ENCODE measurements around the gene LHB.

Gene LHB

GRCh38 chr19:49010453-49010852 lies 6.4 kb downstream of the LHB start:
- no peak for DNase-seq (ENCODE audit: low read depth)

GRCh38 chr19:49009828-49010227 lies 7.1 kb downstream of the LHB start:
- DNase-seq (ENCODE audit: low read depth): no peak

GRCh38 chr19:49006905-49007304 lies 10.0 kb downstream of the LHB start:
- no peak for DNase-seq (ENCODE audit: low read depth)

DNA sequence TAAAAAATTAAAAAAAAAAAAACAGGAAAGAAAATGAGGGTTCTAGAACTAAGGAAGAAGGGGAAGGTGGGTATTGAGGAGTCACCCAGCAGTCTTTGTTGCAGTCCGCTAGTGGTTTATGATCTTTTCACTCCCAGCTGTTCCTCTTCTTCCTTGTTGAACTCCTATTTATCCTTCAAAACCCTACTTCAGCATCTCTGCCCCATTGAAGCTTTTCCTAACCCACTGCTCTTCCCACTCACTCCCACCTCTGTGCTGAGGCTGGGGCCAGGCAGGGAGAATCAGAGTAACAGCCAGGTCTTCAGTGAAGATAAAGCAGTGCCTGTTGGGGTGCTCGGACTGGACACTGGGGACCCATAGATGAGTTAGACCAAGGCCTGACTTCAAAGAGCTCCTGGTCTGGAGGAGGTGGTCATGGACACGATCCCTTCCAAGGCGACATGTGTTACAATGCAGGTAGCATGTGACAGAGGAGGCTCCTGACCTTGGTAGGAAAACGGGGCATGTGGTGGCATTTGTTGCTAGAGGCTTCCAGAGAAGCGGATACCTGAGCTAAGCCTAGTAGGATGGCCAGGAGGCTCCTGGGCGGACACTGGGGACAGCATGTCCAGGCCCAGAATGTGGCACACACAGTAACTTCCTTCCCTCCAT lies 11.8 kb downstream of the LHB start:
- DNase-seq (ENCODE audit: low read depth): no peak

DNA sequence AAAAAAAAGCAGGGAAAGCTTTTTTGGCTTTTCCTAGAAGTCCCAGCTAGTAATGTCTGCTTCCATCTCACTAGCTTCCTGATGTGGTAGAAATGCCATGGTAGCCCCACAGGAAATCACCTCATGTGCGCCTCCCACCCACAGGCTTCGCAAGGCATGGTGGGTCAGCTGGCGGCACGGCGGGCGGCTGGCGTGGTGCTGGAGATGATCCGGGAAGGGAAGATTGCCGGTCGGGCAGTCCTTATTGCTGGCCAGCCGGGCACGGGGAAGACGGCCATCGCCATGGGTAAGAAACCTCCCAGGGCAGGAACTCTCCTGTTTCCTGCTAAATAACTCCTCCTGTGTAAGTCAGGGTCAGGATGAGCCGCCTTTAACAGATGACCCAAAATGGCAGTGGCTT lies 12.8 kb downstream of the LHB start:
- DNase-seq (ENCODE audit: low read depth): no peak

GRCh38 chr19:48999481-49000325 lies 17.2 kb downstream of the LHB start:
- DNase-seq (ENCODE audit: low read depth): peak; percentile 55

DNA sequence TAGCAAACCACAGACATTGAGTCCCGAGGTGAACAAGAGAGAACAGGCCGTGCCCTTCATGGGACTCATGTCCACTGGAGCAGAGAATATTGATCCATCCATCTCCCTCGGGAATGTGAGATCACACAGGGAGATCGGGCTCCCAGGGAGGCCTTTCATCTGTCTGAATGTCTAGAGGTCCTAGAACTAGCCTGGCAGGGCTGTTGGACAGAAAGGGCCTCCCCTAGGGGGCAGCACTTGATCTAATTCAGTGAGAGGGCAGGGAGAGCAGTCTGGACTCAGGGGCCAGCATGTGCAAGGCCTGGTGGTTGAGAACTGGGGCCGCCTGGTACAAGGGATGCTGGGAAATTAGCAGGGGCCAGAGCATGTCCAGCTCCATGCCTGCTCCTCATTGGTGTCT lies 18.9 kb downstream of the LHB start:
- peak; percentile 36 for DNase-seq (ENCODE audit: low read depth)

DNA sequence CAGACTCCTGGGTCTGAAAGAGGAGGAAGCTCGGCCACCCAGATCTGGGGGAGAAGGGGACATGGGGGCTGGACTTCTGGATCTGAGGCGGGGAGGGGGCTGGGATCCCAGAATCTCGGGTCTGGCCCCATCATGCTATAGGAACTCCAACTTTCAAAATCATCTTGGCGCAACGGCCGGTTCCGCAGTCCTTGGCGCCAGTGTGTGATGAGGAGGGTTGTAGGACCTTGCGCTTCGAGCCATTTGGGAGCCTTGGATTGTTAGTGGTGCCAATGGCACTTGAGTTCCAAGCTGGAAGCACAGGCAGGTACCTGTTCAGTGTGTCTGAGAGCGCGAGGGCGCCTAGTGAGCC lies 22.9 kb downstream of the LHB start:
- DNase-seq (ENCODE audit: low read depth): no peak

- DNase-seq (ENCODE audit: low read depth): peak; percentile 99
Measured at GRCh38 chr19:48993175-48994034, 23.5 kb downstream of the LHB start, which contains the start of the genes GYS1 and RUVBL2. Gene GYS1 (minus strand): TSS chr19:48993309. CDS start chr19:48993112, 197 bp downstream. Gene RUVBL2 (plus strand): TSS chr19:48993887. CDS start chr19:48993912, 25 bp downstream.

DNA sequence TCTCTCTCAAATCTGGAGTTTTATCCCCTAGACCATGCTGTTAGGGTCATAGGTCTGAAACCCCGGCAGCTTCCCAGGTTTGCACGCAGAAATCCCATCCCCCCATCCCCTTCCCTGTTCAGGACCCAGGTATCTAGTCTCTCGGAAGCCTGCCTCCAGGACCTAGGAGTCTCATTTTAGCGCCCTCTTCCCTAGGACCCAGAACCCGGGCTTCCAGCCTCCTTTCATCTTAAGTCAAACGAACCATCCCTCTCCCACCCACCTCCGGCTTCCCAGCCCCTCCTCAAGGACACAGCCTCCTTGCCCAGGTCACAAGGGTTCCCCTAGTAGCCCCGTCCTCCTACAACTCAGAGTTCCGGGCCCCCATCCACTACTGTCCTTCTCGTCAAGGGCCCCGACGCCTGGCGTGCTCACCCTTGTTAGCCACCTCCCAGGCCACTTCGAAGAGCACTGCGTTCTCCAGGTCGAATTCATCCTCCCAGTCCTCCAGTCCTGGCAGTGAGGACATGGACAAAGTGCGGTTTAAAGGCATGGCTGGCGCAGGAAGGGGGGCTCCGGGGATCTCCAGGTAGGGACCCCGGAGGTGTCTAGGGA lies 24.2 kb downstream of the LHB start:
- DNase-seq (ENCODE audit: low read depth): peak; percentile 10

GRCh38 chr19:48991873-48992580 lies 24.9 kb downstream of the LHB start:
- no peak for DNase-seq (ENCODE audit: low read depth)

DNA sequence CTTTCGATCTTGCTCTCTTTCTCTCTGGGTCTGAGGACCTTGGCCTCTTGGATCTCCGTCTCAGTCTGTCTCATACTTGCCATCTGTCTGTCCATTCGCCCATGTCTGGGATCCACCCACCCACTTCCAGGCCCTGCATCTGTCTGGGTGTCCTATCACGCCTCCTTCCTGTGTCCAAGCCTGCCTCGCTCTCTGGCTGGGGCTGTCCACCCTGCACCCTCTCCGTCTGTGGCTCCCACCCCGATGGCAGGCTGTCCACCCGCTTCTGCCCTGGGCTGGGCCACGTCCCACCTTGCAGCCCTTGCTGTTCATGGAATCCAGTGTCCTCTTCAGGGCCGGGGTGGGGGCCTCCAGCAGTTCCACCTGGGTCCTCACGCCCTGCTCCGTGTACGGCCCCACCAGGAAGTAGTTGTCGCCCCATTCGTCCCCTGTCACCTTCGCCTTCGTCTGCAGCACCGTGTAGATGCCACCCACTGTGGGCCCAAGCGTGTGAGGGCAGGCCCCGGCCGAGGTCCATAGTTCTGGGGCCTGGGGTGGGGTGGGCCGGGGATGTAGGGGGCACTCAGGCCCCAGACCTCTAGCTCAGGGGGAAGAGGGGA lies 25.8 kb downstream of the LHB start:
- no peak for DNase-seq (ENCODE audit: low read depth)

- DNase-seq (ENCODE audit: low read depth): no peak
Measured at GRCh38 chr19:48990400-48990799, 26.5 kb downstream of the LHB start.

DNA sequence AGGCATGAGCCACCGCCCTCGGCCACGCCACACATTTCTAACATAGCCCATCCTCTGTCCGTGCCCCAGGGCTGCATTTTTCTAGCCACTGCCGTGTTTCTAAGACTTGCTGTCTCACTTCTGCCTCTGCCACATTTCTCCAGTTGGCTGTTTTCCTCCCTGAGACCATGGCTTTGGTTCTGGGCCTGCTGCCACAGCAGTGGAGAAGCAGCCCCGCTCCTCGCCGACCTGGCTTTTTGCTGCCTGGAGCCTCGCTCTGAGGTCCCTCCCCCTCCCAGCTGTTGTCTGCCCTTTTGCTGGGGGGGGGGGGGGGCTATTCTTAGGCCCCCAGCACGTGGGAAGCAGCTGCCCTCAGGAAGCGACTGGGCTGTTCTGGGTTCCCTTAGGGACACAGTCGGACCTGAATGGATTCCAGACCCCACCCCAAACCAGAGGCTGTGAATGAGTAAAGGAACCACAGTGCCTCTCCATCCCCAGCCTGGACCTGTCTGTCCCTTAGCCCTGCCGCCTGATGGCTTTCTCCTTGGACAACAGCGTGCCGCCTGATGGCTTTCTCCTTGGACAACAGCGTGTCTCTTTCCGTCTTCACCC lies 27.1 kb downstream of the LHB start:
- no peak for DNase-seq (ENCODE audit: low read depth)

DNA sequence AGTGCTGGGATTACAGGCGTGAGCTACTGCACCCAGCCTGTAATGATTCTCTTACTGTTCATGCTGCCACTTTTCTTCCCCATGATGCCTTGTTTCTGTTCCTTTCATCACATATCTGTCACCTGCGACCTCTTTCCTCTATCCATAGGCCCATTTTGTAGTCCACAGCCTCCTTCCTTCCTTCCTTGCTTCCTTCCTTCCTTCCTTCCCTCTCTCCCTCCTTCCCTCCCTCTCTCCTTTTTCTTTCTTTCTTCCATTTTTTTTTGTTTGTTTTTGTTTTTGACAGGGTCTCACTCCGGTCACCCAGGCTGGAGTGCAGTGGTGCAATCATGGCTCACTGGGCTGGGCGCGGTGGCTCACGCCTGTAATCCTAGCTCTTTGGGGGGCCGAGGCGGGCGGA lies 28.0 kb downstream of the LHB start:
- no peak for DNase-seq (ENCODE audit: low read depth)

- no peak for DNase-seq (ENCODE audit: low read depth)
Measured at GRCh38 chr19:48988286-48988685, 28.6 kb downstream of the LHB start.

GRCh38 chr19:48987323-48987722 lies 29.6 kb downstream of the LHB start:
- no peak for DNase-seq (ENCODE audit: low read depth)

- no peak for DNase-seq (ENCODE audit: low read depth)
Measured at GRCh38 chr19:48986211-48986610, 30.7 kb downstream of the LHB start.

DNA sequence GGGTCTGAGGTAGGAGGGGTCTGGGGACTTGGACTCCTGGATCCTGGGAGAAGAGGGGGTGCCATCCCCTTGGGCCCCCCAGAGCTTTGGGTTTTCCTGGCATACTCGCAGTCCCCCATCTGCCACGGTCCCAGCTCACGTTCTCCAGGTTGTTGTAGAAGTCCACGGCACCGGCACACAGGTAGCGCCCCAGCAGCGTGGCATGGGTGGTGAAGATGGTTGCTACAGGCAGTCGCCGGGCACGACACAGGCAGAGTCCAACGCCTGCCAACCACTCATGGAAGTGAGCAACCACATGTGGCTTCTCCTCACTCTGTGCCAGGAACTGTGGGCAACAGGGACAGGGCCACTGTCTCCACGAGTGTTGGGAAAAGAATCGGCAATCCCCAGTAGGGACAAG lies 31.2 kb downstream of the LHB start:
- no peak for DNase-seq (ENCODE audit: low read depth)

DNA sequence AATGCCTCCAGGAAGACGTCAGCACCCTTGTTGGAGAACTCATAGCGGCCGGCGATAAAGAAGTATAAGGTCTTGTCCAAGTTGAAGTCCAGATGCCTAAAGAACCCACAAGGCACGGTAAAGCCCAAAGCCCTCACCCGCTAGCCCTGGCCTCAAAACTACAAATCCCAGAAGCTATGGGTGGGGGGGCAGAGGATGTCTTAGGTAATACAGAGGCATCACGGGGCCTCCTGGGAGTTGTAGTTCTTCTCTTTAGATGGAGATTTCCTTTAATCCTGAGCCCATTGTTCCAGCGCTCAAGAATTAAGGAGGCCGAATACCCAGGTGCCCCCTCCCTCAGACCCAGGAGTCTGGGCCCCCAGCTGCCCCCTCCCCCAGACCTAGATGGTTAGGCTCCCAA lies 34.6 kb downstream of the LHB start:
- DNase-seq (ENCODE audit: low read depth): no peak

- DNase-seq (ENCODE audit: low read depth): no peak
Measured at GRCh38 chr19:48977061-48977460, 39.8 kb downstream of the LHB start.

Data from activated T-cell treated with anti-CD3 and anti-CD28 coated beads for 1 hour (primary cell).